ENCODE data around the gene TCEAL1. TPM values are rescaled to one million over a fixed set of nuclear protein-coding genes. Genes with fewer than 3 reads are reported as not detected.
"Not testable (repeated sequence)": the region's sequence is repeated elsewhere in the genome, so short reads cannot be mapped to it uniquely, and the experiment has no call there.

The TCEAL1 gene
- total RNA-seq, 2 donors from 2014 or later, result 6.1 to 8.7 TPM

- H3K4me3 Mint-ChIP-seq, result no peak overlapping the region
- peaks cover 6% of the 10 kb centered on the region for H3K27me3 Mint-ChIP-seq (ENCODE audit: low read depth)
- H3K9me3 Mint-ChIP-seq, result no peaks in the 10 kb centered on the region
- no peak overlapping the region for H3K27ac Mint-ChIP-seq
- ATAC-seq (replicated peaks in 1 of 2) (no peak), DNase-seq (no peak)
- H3K4me1 Mint-ChIP-seq (ENCODE audit: low read depth), result no peaks in the 10 kb centered on the region
- H3K36me3 Mint-ChIP-seq (ENCODE audit: insufficient read depth in 2 of 2), result no peaks in the 10 kb centered on the region
Measured at GRCh38 chrX:103614999-103615398, 13.8 kb upstream of the TCEAL1 start.

DNA sequence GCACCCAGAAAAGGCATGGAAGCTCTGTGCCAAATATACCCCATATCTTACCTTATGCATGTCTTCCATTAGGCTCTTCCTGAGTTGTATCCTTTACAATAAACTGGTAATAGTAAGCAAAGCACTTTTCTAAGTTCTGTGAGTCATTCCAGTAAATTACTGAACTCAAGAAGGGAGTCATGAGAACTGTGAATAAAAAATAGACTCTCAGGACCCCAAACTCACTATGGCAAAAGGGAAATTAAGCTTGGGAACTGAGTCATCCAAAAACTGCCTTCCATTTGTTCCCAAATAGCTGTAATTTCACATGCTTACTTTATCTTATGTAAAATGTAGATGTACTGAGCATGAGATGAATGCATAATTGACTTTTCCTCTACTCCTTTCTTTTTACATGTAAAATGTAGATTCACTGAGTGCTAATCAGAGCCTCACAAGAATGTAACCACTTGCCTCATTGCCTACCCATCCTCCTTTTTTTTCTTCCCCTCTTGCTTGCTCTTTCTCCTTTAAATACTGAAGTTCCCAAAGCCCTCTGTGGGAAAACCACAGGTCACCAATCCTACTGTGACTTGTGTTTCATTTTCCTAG lies 12.9 kb upstream of the TCEAL1 start:
- ATAC-seq (replicated peaks in 1 of 2) (no peak), DNase-seq (no peak)
- Mint-ChIP-seq H3K4me1 (ENCODE audit: low read depth) (no peaks in the 10 kb centered on the region), H3K9me3 (no peaks in the 10 kb centered on the region), H3K36me3 (ENCODE audit: insufficient read depth in 2 of 2) (no peaks in the 10 kb centered on the region), H3K27me3 (ENCODE audit: low read depth) (peaks cover 6% of the 10 kb centered on the region), H3K27ac (no peak overlapping the region), H3K4me3 (no peak overlapping the region)

- ATAC-seq (replicated peaks in 1 of 2) (no peak), DNase-seq (no peak)
- Mint-ChIP-seq H3K4me3 (no peak overlapping the region), H3K36me3 (ENCODE audit: insufficient read depth in 2 of 2) (no peaks in the 10 kb centered on the region), H3K27me3 (ENCODE audit: low read depth) (peaks cover 6% of the 10 kb centered on the region), H3K27ac (no peak overlapping the region), H3K4me1 (ENCODE audit: low read depth) (no peaks in the 10 kb centered on the region), H3K9me3 (no peaks in the 10 kb centered on the region)
Measured at GRCh38 chrX:103616676-103617186, 12.0 kb upstream of the TCEAL1 start.

DNA sequence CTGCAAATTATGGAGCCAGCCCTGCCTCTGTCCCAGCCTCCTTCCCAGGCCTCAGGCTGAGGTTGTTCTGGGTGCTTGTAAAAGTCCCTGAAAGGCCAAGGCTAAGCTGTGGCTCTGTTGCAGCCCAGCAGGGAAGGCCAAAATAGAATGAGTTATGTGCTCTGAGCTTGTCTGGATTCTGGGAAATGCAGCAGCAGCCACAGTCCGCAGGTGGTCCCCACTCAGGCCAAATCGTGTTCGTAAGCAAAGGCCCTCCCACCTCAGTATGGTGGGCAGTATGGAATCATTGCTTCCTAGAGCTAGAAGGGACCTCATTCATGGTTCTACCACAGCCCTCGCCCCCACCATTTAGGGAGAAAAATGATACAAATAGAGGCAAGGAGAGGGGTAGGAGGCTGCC lies 4.7 kb upstream of the TCEAL1 start:
- Mint-ChIP-seq H3K9me3 (no peaks in the 10 kb centered on the region), H3K4me3 (no peak overlapping the region), H3K36me3 (ENCODE audit: insufficient read depth in 2 of 2) (no peaks in the 10 kb centered on the region), H3K27me3 (ENCODE audit: low read depth) (peaks cover 8% of the 10 kb centered on the region), H3K27ac (no peak overlapping the region), H3K4me1 (ENCODE audit: low read depth) (no peaks in the 10 kb centered on the region)
- DNase-seq, result no peak
- no peak for ATAC-seq (replicated peaks in 1 of 2)

DNA sequence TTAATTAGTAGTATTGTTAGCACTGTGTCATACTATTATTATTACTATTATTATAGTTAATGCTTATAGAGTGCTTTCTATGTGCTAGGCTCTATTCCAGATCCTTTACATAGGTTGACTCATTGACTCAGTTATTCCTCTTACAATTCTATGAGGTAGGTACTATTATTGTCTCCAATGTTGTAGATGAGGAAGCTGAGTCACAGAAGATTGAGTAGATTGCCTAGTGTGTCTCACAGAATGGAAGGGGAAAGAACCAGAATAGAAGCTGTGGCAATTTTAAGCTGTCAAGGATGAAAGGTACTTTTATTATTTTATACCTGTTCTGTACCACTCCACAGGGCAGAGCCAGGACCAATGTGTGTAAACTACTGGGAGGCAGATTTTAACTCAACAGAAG lies 1.9 kb upstream of the TCEAL1 start:
- H3K4me1 Mint-ChIP-seq (ENCODE audit: low read depth), result peaks cover 7% of the 10 kb centered on the region
- H3K27ac Mint-ChIP-seq, result peak overlapping the region; percentile 17
- no peaks in the 10 kb centered on the region for H3K36me3 Mint-ChIP-seq (ENCODE audit: insufficient read depth in 2 of 2)
- ATAC-seq (replicated peaks in 1 of 2) (no peak), DNase-seq (no peak)
- H3K4me3 Mint-ChIP-seq, result peak overlapping the region in 1 of 2 donors; percentile 48
- H3K27me3 Mint-ChIP-seq (ENCODE audit: low read depth), result peaks cover 14% of the 10 kb centered on the region
- no peaks in the 10 kb centered on the region for H3K9me3 Mint-ChIP-seq

- ATAC-seq (replicated peaks in 1 of 2) (peak; percentile 61 to 75), DNase-seq (peak; percentile 11 to 21)
- H3K27ac Mint-ChIP-seq, result peak overlapping the region; percentile 78
- H3K27me3 Mint-ChIP-seq (ENCODE audit: low read depth), result peaks cover 14% of the 10 kb centered on the region
- H3K4me3 Mint-ChIP-seq, result peak overlapping the region; percentile 90 to 92
- H3K36me3 Mint-ChIP-seq (ENCODE audit: insufficient read depth in 2 of 2), result no peaks in the 10 kb centered on the region
- peaks cover 7% of the 10 kb centered on the region for H3K4me1 Mint-ChIP-seq (ENCODE audit: low read depth)
- no peaks in the 10 kb centered on the region for H3K9me3 Mint-ChIP-seq
Measured at GRCh38 chrX:103629318-103630170, 769 bp downstream of the TCEAL1 start.

- Mint-ChIP-seq H3K4me1 (ENCODE audit: low read depth) (peaks cover 7% of the 10 kb centered on the region), H3K27ac (no peak overlapping the region)
Measured at GRCh38 chrX:103630171-103630511, 1.4 kb downstream of the TCEAL1 start.

DNA sequence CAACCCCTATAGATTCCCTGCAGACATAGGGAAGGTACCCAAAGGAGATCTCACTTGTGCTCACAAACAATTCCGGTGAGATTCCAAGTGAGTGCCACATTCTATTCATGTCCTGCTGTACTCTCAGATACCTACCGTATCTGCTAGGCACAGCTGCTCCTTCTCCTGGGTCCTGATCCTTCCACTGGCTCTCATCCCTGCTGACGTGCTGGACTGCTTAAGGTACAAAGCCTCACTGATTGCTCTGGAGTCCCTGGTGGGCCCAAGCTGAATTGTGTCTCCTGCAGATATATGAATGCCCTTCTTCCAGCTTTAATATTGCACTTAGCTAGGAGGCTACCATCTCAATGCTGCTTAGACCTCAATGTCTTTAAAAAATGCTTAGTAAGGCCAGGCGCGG lies 2.4 kb downstream of the TCEAL1 start:
- Mint-ChIP-seq H3K4me3 (no peak overlapping the region), H3K36me3 (ENCODE audit: insufficient read depth in 2 of 2) (no peaks in the 10 kb centered on the region), H3K27me3 (ENCODE audit: low read depth) (peaks cover 14% of the 10 kb centered on the region), H3K4me1 (ENCODE audit: low read depth) (peaks cover 7% of the 10 kb centered on the region), H3K9me3 (no peaks in the 10 kb centered on the region), H3K27ac (no peak overlapping the region)
- DNase-seq (no peak), ATAC-seq (replicated peaks in 1 of 2) (no peak)

More at GRCh38 chrX:103630171-103630511, 1.4 kb downstream of the TCEAL1 start:
- ATAC-seq (replicated peaks in 1 of 2), result no peak
- Mint-ChIP-seq H3K36me3 (ENCODE audit: insufficient read depth in 2 of 2) (no peaks in the 10 kb centered on the region), H3K4me3 (peak overlapping the region; percentile 90 to 92), H3K27me3 (ENCODE audit: low read depth) (peaks cover 14% of the 10 kb centered on the region), H3K9me3 (no peaks in the 10 kb centered on the region)
- DNase-seq, result no peak

- Mint-ChIP-seq H3K4me3 (no peak overlapping the region), H3K27ac (no peak overlapping the region), H3K9me3 (no peaks in the 10 kb centered on the region), H3K27me3 (ENCODE audit: low read depth) (no peaks in the 10 kb centered on the region), H3K36me3 (ENCODE audit: insufficient read depth in 2 of 2) (no peaks in the 10 kb centered on the region), H3K4me1 (ENCODE audit: low read depth) (no peaks in the 10 kb centered on the region)
- no peak for ATAC-seq (replicated peaks in 1 of 2)
- DNase-seq, result no peak
Measured at GRCh38 chrX:103635436-103635835, 6.7 kb downstream of the TCEAL1 start.

DNA sequence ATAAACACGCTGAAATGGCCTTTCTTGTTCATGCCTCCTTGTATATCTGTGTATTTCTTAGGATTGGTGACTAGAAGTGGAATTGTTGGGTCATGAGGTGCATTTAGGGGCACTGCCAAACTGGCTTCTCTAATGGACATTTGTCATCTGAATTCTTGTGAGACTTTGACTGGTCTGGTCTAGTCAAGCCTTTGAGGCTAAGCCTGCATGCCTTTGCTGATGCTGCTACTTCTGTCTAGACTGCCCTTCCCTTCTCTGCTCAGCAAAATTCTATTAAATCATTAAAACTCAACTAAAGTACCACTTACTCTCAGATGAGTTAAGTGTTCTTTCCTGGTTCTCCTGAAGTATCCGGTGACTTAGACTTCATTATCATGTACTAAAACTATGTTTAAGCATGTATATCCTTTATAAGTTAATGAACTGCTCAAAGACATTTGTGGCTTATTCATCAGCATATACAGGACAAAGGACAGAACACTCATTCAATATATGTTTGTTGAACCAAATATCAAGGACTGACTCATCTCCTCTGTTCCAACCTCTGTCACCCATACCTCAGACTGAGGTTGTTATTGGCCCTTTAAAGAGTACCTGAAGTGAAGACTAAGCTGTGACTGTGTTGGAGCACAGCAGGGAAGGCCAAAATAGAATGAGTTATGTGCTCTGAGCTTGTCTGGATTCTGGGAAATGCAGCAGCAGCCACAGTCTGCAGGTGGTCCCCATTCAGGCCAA lies 9.0 kb downstream of the TCEAL1 start:
- Mint-ChIP-seq H3K9me3 (no peaks in the 10 kb centered on the region), H3K4me1 (ENCODE audit: low read depth) (no peaks in the 10 kb centered on the region), H3K27ac (no peak overlapping the region), H3K27me3 (ENCODE audit: low read depth) (peaks cover 12% of the 10 kb centered on the region), H3K4me3 (no peak overlapping the region), H3K36me3 (ENCODE audit: insufficient read depth in 2 of 2) (no peaks in the 10 kb centered on the region)
- DNase-seq (no peak), ATAC-seq (replicated peaks in 1 of 2) (peak in 1 of 2 donors; percentile 36)

- H3K36me3 Mint-ChIP-seq (ENCODE audit: insufficient read depth in 2 of 2); DNase-seq; ATAC-seq (replicated peaks in 1 of 2); H3K4me1 Mint-ChIP-seq (ENCODE audit: low read depth); H3K4me3 Mint-ChIP-seq; H3K9me3 Mint-ChIP-seq; H3K27ac Mint-ChIP-seq: not testable (repeated sequence)
- peaks cover 12% of the 10 kb centered on the region for H3K27me3 Mint-ChIP-seq (ENCODE audit: low read depth)
Measured at GRCh38 chrX:103638479-103639346, 9.9 kb downstream of the TCEAL1 start.

- ATAC-seq (replicated peaks in 1 of 2) (no peak), DNase-seq (no peak)
- H3K9me3 Mint-ChIP-seq, result no peaks in the 10 kb centered on the region
- H3K27ac Mint-ChIP-seq, result no peak overlapping the region
- H3K4me3 Mint-ChIP-seq, result no peak overlapping the region
- no peaks in the 10 kb centered on the region for H3K4me1 Mint-ChIP-seq (ENCODE audit: low read depth)
- H3K27me3 Mint-ChIP-seq (ENCODE audit: low read depth), result peaks cover 23% of the 10 kb centered on the region
- H3K36me3 Mint-ChIP-seq (ENCODE audit: insufficient read depth in 2 of 2), result no peaks in the 10 kb centered on the region
Measured at GRCh38 chrX:103640401-103641155, 11.8 kb downstream of the TCEAL1 start.
